GM12878 (cell line): ENCODE results near the gene JPT1. TPM values are rescaled to one million over a fixed set of nuclear protein-coding genes. Genes with fewer than 3 reads are reported as not detected.

ENCODE experiments used
- ASH2L ChIP-seq: fragments of 300-600, 200-600 bp; sonication (generic); IDR thresholded peaks from 2 replicates; pipeline ENCODE4 v1.6.1; 2017; ENCODE audit warnings: low read depth, mild to moderate bottlenecking, borderline replicate concordance
- BHLHE40 ChIP-seq, 2 experiments: fragments of 450-650 bp in 1 of 2; IDR thresholded peaks; 2 replicates each; pipeline ENCODE4 v1.6.1; 2011 to 2017; ENCODE audit warnings: low read depth in 2 of 2, borderline replicate concordance in 1 of 2, improper control_type of control experiment in 1 of 2, low read length in 1 of 2, mild to moderate bottlenecking in 1 of 2
- CREM ChIP-seq: IDR thresholded peaks from 2 replicates; pipeline ENCODE4 v1.6.1; 2014; ENCODE audit warnings: antibody characterized with exemption, low read depth
- EED ChIP-seq: sonication (generic); IDR thresholded peaks from 2 replicates; pipeline ENCODE4 v1.6.1; 2016; ENCODE audit warnings: antibody characterized with exemption, low read depth
- EGR1 ChIP-seq, 2 experiments: IDR thresholded peaks; 1 replicate in 1 of 2; 2 replicates in 1 of 2; pipeline ENCODE4 v1.6.1; 2011 to 2012; ENCODE audit warnings: low read depth in 2 of 2, low read length in 2 of 2, borderline replicate concordance in 1 of 2, mild to moderate bottlenecking in 1 of 2, moderate library complexity in 1 of 2
- EZH2 ChIP-seq: IDR thresholded peaks from 2 replicates; pipeline ENCODE4 v1.6.1; 2012; ENCODE audit warnings: low read depth, mild to moderate bottlenecking, control low read depth, inconsistent platforms, low read length, borderline replicate concordance; ENCODE audit not compliant: control insufficient read depth
- GATAD2B ChIP-seq: fragments of 450-650 bp; conservative IDR thresholded peaks from 2 replicates; pipeline ENCODE4 v1.6.1; 2017; ENCODE audit warnings: low read depth, mild to moderate bottlenecking, moderate library complexity
- IKZF1 ChIP-seq: fragments of 450-650 bp; conservative IDR thresholded peaks from 2 replicates; pipeline ENCODE4 v1.6.1; 2017; ENCODE audit warnings: antibody characterized with exemption, mild to moderate bottlenecking
- IRF5 ChIP-seq: fragments of 450-650 bp; IDR thresholded peaks from 2 replicates; pipeline ENCODE4 v1.6.1; 2017; ENCODE audit warnings: borderline replicate concordance
- JUND ChIP-seq: IDR thresholded peaks from 2 replicates; pipeline ENCODE4 v1.6.1; 2012; ENCODE audit warnings: low read depth, mild to moderate bottlenecking, low read length, improper control_type of control experiment, moderate library complexity
- NBN ChIP-seq: fragments of 450-650 bp; IDR thresholded peaks from 2 replicates; pipeline ENCODE4 v1.6.1; 2016
- NFYA ChIP-seq: IDR thresholded peaks from 2 replicates; pipeline ENCODE4 v1.6.1; 2011; ENCODE audit warnings: low read depth, mild to moderate bottlenecking, low read length, improper control_type of control experiment, borderline replicate concordance
- NR2F1 ChIP-seq: fragments of 450-650 bp; conservative IDR thresholded peaks from 2 replicates; pipeline ENCODE4 v1.6.1; 2017; ENCODE audit warnings: mild to moderate bottlenecking
- PML ChIP-seq: IDR thresholded peaks from 2 replicates; pipeline ENCODE4 v1.6.1; 2012; ENCODE audit warnings: low read length, inconsistent platforms
- POLR2AphosphoS2 ChIP-seq: IDR thresholded peaks from 2 replicates; pipeline ENCODE4 v1.6.1; 2011; ENCODE audit warnings: low read depth, mild to moderate bottlenecking, low read length, improper control_type of control experiment, moderate library complexity
- POLR2AphosphoS5 ChIP-seq: IDR thresholded peaks from 2 replicates; pipeline ENCODE4 v1.6.1; 2011; ENCODE audit warnings: mild to moderate bottlenecking, low read length, inconsistent platforms
- RELB ChIP-seq: fragments of 450-650 bp; IDR thresholded peaks from 2 replicates; pipeline ENCODE4 v1.6.1; 2017; ENCODE audit warnings: low read depth, mild to moderate bottlenecking, moderate library complexity
- TAF1 ChIP-seq: IDR thresholded peaks from 2 replicates; pipeline ENCODE4 v1.6.1; 2011; ENCODE audit warnings: mild to moderate bottlenecking, low read depth, low read length, borderline replicate concordance
- TARDBP ChIP-seq: IDR thresholded peaks from 2 replicates; pipeline ENCODE4 v1.6.1; 2016; ENCODE audit warnings: borderline replicate concordance
- YY1 ChIP-seq: IDR thresholded peaks from 2 replicates; pipeline ENCODE4 v1.6.1; 2011; ENCODE audit warnings: low read depth, mild to moderate bottlenecking, low read length
- ZNF217 ChIP-seq: fragments of 450-650 bp; IDR thresholded peaks from 2 replicates; pipeline ENCODE4 v1.6.1; 2017; ENCODE audit warnings: antibody characterized with exemption, mild to moderate bottlenecking
- ZNF622 ChIP-seq: fragments of 450-650 bp; IDR thresholded peaks from 2 replicates; pipeline ENCODE4 v1.6.1; 2017; ENCODE audit warnings: mild to moderate bottlenecking, inconsistent platforms
- ZNF687 ChIP-seq: fragments of 450-650 bp; IDR thresholded peaks from 2 replicates; pipeline ENCODE4 v1.6.1; 2017; ENCODE audit warnings: mild to moderate bottlenecking, moderate library complexity
- polyA plus RNA-seq, 11 experiments: library from polyadenylated mRNA; depleted of rRNA in 4 of 11; unstranded in 6 of 11; stranded (reverse) in 5 of 11; fragments of >200 nt; fragmentation: Nextera tagmentation in 4 of 11; fragmentation: Illumina TruSeq in 1 of 11; extraction: Ambion mirVana in 4 of 11; extraction: Trizol in 1 of 11; gene quantifications; 1 replicate in 1 of 11; 2 replicates in 10 of 11; pipeline versions ENCODE4 v1.2.1 to v1.2.3, GENCODE V29; 2011 to 2016; ENCODE audit warnings: inconsistent platforms in 2 of 11, missing spikeins in 2 of 11, low read depth in 1 of 11
- total RNA-seq, 4 experiments: library from RNA; depleted of rRNA in 3 of 4; stranded (reverse); fragments of >200 nt in 3 of 4; fragmentation: Illumina TruSeq in 1 of 4; extraction: Trizol in 1 of 4; gene quantifications; 2 replicates each; pipeline versions ENCODE4 v1.2.1 to v1.2.3, GENCODE V29; 2013 to 2021

Gene JPT1
- total and polyA plus RNA-seq, 10 of the 15 experiments (the other 5 are each of a cell fraction or from before 2014, with no cell fraction given), result 79.7 to 651 (median 323) TPM

- no peak for TF ChIP-seq ZNF622
- peak; percentile 47; the same call in 1 of the 2 replicates for TF ChIP-seq NR2F1
- TF ChIP-seq NFYA, result no peak
- TF ChIP-seq EED, result no peak
- peak; percentile 76 for TF ChIP-seq IKZF1
- TF ChIP-seq POLR2AphosphoS5, result peak; percentile 84
- peak; percentile 89 for TF ChIP-seq ZNF687
- TF ChIP-seq PML, result 0 out of 2 replicates have a peak, but pooled peaks have one; percentile 16
- TF ChIP-seq EZH2, result no peak
- peak; percentile 50 for TF ChIP-seq CREM
- TF ChIP-seq BHLHE40 (IDR thresholded peaks at IDR 0.05; ENCODE audit: borderline replicate concordance in 1 of 2, low read depth in 2 of 2, low read length in 1 of 2), result peak in 1 of 2 experiments; percentile 14; a peak in 1 of 4 replicates
- TF ChIP-seq RELB, result 0 out of 2 replicates have a peak, but pooled peaks have one; percentile 56
- TF ChIP-seq GATAD2B, result peak; percentile 77; the same call in 1 of the 2 replicates
- TF ChIP-seq ASH2L, result 0 out of 2 replicates have a peak, but pooled peaks have one; percentile 47
- TF ChIP-seq TARDBP, result 0 out of 2 replicates have a peak, but pooled peaks have one; percentile 66
- peak; percentile 88 for TF ChIP-seq TAF1
- TF ChIP-seq ZNF217, result peak; percentile 53; the same call in 1 of the 2 replicates
- TF ChIP-seq IRF5, result no peak
- TF ChIP-seq NBN, result 0 out of 2 replicates have a peak, but pooled peaks have one; percentile 54
- peak; percentile 72 to 90; a peak in 2 of 3 replicates for TF ChIP-seq EGR1 (IDR thresholded peaks at IDR 0.05; ENCODE audit: borderline replicate concordance in 1 of 2, low read depth in 2 of 2, low read length in 2 of 2)
- TF ChIP-seq POLR2AphosphoS2, result peak; percentile 49; the same call in 1 of the 2 replicates
- peak; percentile 96 for TF ChIP-seq YY1
- TF ChIP-seq JUND, result no peak
Measured at GRCh38 chr17:75182569-75183436, 28.5 kb upstream of the JPT1 start, which contains the start of gene SUMO2 (continued).
